Left forelimb (tissue), 1 donor: ENCODE data around the gene USP54.

ENCODE experiments used
- DNase-seq: peaks from one replicate; pipeline ENCODE4 v3.0.0-alpha.2; 2018; ENCODE audit warnings: low spot score

The USP54 gene

DNA sequence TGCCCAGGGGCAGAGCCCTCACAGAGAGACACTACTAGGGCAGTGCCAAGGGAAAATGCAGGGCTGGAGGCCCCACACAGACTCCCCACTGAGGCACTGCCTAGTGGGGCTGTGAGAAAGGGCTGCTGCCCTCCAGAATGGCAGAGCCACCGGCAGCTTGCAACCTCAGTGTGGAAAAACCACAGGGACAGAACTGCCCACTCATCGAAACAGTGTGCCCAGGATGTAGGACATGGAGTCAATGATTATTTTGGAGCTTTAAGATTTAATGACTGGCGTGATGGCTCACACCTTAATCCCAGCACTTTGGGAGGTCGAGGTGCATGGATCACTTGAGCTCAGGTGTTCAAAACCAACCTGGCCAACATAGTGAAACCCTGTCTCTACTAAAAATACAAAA is 130.2 kb downstream of the USP54 start:
- DNase-seq = no peak

DNA sequence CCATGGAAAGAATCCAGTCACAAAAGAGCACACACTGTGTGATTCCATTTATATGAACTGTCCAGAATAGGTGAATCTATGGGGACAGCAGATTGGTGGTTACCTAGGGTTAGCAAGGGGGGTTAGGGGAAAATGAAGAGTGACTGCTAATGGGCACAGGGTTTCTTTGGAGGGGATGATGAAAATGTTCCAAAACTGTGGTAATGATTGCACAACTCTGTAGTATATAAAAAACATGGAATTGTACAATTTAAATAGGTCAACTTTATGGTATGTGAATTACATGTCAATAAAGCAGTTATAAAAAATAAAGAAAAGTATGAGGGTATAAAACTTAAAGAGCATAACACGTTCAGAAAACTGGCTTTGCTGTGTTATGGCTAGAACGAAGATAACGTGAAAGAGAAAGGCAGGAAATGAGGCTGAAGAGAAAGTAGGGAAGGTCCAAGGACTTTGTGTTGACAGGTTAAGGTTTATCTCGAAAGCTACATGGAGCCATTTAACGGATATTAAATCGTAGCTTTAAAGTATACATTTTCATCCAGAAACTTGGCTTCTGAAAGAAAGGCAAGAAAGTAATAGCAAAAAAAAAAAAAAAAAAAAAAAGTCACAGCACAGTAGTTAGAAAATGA is 131.3 kb downstream of the USP54 start:
- DNase-seq = no peak

DNA sequence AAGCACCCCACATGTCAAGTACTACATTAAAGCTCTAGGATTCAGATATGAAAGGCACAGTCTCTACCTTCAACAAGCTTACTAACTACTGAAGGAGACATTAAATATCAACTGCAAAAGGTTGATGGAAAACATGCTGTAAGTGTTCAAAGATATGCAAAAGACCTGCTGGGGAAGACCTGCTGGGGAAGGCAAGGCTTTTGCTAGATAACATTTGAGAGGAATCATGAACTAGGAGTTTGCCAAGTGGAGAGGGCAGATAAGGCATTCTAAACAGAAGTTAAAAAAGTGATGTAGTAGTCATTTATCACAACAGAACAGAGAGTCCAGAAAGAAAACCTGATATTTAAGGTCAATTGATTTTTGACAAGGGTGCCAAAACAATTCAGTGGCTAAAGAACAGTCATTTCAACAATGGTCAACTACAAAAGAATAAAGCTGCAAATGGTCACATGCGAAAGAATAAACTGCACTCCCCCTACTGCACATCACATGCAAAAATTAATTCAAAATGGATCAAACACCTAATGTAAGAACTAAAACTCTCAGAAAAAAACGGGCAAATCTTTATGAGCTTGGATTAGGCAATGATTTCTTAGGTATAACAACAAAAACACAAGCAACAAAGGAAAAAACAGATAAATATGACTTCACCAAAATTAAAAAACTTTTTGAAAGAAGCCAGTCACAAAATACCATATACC is 134.8 kb downstream of the USP54 start:
- no peak for DNase-seq

DNA sequence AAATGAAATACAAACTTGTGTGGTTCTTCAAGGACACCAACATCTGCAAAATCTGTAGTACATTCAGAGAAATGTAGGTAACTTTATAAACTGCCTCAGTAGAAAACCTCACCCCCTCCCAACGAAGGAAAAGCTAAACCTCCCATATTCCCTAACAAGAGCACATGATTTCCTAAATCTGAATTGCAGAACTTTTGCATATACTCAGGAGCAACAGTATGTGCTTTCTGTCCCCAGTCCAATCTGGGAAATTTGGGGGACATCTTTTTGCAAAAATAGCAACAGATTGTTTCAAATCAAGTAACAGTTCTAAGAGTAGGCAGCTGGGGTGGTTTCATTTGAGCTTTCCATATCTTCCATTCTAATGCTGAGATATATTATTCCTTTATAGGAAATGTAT is 142.0 kb downstream of the USP54 start:
- DNase-seq = no peak

DNA sequence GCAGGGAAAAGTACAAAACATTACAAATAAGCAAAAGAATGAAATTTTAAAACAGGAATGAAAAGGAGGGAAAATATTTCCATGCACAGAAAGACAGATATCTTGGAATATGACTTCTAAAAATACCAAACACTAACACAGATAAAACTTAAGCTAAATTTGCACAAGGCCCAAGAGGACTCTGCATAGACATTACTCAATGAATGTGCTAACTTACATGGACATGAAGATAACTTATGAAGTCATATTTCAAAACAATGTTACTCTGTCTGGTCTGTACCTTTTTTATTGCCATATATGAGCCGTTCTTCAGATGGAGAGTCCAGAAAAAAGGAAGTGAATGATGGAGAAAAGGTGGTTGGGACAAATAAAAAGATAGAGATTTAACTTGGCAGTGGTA is 142.8 kb downstream of the USP54 start:
- DNase-seq = no peak
